ENCODE measurements around the gene CACNA1C.

DNA sequence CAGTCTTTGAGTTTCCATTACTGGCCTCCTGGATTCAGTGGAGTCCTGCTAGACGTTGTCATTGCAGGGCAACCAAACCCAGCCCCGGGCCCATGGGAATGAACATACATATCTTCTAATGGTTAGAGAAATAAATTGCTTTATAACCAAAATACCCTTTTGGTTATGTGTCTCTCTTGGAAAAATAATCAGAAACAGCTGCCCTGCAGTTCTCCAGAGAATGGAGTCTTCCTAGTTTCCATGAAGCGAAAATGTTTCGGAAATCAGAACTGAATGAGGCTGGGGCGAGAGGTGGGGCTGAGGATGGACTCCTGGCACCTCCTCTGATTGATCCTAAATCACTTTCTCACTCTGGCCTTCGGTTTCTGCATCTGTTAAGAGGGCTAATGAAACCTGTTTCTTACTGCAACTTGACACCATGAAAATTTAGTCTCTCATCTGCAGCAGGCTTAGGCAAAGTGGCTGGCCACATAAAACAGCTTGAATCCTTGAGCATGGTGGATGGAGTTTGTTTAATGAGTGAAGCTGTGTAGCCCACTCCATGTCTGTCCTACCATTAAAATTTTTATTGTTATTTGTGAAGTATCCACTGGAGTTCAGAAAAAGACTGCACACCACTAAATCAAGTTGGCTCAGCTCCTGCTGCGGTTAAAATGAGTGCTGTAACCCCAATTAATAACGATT, 198.9 kb downstream of the CACNA1C start:
- no peak for TF ChIP-seq POLR2A (IDR thresholded peaks at IDR 0.05)
- TF ChIP-seq, protein P1, sequence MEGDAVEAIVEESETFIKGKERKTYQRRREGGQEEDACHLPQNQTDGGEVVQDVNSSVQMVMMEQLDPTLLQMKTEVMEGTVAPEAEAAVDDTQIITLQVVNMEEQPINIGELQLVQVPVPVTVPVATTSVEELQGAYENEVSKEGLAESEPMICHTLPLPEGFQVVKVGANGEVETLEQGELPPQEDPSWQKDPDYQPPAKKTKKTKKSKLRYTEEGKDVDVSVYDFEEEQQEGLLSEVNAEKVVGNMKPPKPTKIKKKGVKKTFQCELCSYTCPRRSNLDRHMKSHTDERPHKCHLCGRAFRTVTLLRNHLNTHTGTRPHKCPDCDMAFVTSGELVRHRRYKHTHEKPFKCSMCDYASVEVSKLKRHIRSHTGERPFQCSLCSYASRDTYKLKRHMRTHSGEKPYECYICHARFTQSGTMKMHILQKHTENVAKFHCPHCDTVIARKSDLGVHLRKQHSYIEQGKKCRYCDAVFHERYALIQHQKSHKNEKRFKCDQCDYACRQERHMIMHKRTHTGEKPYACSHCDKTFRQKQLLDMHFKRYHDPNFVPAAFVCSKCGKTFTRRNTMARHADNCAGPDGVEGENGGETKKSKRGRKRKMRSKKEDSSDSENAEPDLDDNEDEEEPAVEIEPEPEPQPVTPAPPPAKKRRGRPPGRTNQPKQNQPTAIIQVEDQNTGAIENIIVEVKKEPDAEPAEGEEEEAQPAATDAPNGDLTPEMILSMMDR (IDR thresholded peaks at IDR 0.05), result no peak

Data from suprapubic skin (tissue), 3 donors.